ENCODE measurements around the gene PLP1. TPM values are rescaled to one million over a fixed set of nuclear protein-coding genes. Genes with fewer than 3 reads are reported as not detected.

Gene PLP1
- total RNA-seq, 1 experiment from 2014 or later = 29.2 TPM

GRCh38 chrX:103774070-103774642, 2.5 kb upstream of the PLP1 start (continued):
- TF ChIP-seq STAT6 (CRISPR knock-in tag; conservative IDR thresholded peaks at IDR 0.05; ENCODE audit: low read depth) (no peak), NR3C1 (CRISPR knock-in tag; conservative IDR thresholded peaks at IDR 0.05; ENCODE audit: low read depth) (no peak)

GRCh38 chrX:103779141-103779789, 2.6 kb downstream of the PLP1 start:
- peaks cover 18% of the 10 kb centered on the region; the same call in 1 of the 2 replicates for H3K36me3 Mint-ChIP-seq
- no peaks in the 10 kb centered on the region for H3K9me3 Mint-ChIP-seq
- DNase-seq (ENCODE audit: low spot score) = no peak
- ChIA-PET CTCF (no interaction called here), POLR2A (no interaction called here)
- no peak overlapping the region for H3K27ac Mint-ChIP-seq
- no peak overlapping the region for H3K4me3 Mint-ChIP-seq
- H3K27me3 Mint-ChIP-seq (ENCODE audit: low read depth) = no peaks in the 10 kb centered on the region; the same call in 1 of the 2 replicates
- no peak for ATAC-seq
- peaks cover 18% of the 10 kb centered on the region for H3K4me1 Mint-ChIP-seq
- TF ChIP-seq, protein P1, sequence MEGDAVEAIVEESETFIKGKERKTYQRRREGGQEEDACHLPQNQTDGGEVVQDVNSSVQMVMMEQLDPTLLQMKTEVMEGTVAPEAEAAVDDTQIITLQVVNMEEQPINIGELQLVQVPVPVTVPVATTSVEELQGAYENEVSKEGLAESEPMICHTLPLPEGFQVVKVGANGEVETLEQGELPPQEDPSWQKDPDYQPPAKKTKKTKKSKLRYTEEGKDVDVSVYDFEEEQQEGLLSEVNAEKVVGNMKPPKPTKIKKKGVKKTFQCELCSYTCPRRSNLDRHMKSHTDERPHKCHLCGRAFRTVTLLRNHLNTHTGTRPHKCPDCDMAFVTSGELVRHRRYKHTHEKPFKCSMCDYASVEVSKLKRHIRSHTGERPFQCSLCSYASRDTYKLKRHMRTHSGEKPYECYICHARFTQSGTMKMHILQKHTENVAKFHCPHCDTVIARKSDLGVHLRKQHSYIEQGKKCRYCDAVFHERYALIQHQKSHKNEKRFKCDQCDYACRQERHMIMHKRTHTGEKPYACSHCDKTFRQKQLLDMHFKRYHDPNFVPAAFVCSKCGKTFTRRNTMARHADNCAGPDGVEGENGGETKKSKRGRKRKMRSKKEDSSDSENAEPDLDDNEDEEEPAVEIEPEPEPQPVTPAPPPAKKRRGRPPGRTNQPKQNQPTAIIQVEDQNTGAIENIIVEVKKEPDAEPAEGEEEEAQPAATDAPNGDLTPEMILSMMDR (IDR thresholded peaks at IDR 0.05) = no peak

DNA sequence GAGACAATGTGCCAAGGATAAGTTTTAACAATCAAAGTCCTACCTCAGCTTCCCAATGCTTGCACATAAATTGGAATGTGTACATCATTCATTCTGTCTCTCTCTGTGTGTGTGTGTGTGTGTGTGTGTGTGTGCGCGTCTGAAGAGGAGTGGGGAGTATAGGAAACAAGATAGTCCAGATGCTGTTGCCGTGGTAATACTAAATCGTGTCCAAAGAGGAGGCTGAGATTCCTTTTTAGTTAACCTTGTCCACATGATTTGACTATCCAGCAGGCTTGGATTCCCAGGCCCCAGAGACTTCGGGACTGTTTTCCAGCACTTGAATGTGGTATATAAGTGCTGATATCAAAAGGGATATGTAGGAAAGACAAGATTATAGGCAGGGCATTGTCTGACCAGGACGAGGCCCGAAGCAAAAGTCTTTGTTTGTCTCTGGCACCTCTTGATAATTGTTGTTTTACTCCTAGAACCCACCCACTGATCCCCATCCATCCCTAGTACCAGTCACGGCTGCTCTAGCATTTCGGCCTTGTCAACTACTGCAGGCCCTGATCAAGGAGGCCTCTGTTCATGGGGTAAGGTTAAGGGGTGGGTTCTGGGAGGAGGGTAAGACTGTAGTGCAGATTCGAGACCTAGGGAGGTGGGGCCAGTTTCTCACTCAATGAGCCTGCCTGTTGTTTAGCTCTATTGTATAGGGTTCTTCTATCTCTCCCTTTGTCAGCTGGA, 3.9 kb downstream of the PLP1 start:
- DNase-seq (ENCODE audit: low spot score) = no peak
- CTCF ChIA-PET = no interaction called here
- Mint-ChIP-seq H3K4me1 (peaks cover 15% of the 10 kb centered on the region), H3K9me3 (no peaks in the 10 kb centered on the region), H3K27me3 (ENCODE audit: low read depth) (no peaks in the 10 kb centered on the region; the same call in 1 of the 2 replicates), H3K27ac (no peak overlapping the region), H3K36me3 (peaks cover 22% of the 10 kb centered on the region; the same call in 1 of the 2 replicates), H3K4me3 (no peak overlapping the region)
- no peak for TF ChIP-seq ZNF532 (CRISPR knock-in tag; IDR thresholded peaks at IDR 0.05; ENCODE audit: borderline replicate concordance)
- TF ChIP-seq, protein P2, sequence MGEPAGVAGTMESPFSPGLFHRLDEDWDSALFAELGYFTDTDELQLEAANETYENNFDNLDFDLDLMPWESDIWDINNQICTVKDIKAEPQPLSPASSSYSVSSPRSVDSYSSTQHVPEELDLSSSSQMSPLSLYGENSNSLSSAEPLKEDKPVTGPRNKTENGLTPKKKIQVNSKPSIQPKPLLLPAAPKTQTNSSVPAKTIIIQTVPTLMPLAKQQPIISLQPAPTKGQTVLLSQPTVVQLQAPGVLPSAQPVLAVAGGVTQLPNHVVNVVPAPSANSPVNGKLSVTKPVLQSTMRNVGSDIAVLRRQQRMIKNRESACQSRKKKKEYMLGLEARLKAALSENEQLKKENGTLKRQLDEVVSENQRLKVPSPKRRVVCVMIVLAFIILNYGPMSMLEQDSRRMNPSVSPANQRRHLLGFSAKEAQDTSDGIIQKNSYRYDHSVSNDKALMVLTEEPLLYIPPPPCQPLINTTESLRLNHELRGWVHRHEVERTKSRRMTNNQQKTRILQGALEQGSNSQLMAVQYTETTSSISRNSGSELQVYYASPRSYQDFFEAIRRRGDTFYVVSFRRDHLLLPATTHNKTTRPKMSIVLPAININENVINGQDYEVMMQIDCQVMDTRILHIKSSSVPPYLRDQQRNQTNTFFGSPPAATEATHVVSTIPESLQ (CRISPR knock-in tag; IDR thresholded peaks at IDR 0.05) = no peak
- TF ChIP-seq, protein P3, sequence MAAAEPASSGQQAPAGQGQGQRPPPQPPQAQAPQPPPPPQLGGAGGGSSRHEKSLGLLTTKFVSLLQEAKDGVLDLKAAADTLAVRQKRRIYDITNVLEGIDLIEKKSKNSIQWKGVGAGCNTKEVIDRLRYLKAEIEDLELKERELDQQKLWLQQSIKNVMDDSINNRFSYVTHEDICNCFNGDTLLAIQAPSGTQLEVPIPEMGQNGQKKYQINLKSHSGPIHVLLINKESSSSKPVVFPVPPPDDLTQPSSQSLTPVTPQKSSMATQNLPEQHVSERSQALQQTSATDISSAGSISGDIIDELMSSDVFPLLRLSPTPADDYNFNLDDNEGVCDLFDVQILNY (CRISPR knock-in tag; IDR thresholded peaks at IDR 0.05) = no peak
- TF ChIP-seq CREM (CRISPR knock-in tag; IDR thresholded peaks at IDR 0.05) = no peak
- no peak for TF ChIP-seq PRRX2 (CRISPR knock-in tag; IDR thresholded peaks at IDR 0.05)
- TF ChIP-seq GTF2I (CRISPR knock-in tag; conservative IDR thresholded peaks at IDR 0.05) = no peak
- TF ChIP-seq, protein P4, sequence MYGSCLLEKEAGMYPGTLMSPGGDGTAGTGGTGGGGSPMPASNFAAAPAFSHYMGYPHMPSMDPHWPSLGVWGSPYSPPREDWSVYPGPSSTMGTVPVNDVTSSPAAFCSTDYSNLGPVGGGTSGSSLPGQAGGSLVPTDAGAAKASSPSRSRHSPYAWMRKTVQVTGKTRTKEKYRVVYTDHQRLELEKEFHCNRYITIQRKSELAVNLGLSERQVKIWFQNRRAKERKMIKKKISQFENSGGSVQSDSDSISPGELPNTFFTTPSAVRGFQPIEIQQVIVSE (CRISPR knock-in tag; IDR thresholded peaks at IDR 0.05; ENCODE audit: borderline replicate concordance) = no peak
- TF ChIP-seq TCF7 (CRISPR knock-in tag; IDR thresholded peaks at IDR 0.05; ENCODE audit: low read depth) = no peak
- no peak for ATAC-seq
- POLR2A ChIA-PET = no interaction called here

Data from WTC11 (cell line).